ENCODE data around the gene MEPCE. TPM values are rescaled to one million over a fixed set of nuclear protein-coding genes. Genes with fewer than 3 reads are reported as not detected.
A peak's percentile ranks its signal among the peaks of the same experiment; 100 is the strongest.

The MEPCE gene
- total and polyA plus RNA-seq, 9 of the 15 experiments (the other 6 are each of a cell fraction or from before 2014, with no cell fraction given): 10.9 to 76.3 (median 44.1) TPM

DNA sequence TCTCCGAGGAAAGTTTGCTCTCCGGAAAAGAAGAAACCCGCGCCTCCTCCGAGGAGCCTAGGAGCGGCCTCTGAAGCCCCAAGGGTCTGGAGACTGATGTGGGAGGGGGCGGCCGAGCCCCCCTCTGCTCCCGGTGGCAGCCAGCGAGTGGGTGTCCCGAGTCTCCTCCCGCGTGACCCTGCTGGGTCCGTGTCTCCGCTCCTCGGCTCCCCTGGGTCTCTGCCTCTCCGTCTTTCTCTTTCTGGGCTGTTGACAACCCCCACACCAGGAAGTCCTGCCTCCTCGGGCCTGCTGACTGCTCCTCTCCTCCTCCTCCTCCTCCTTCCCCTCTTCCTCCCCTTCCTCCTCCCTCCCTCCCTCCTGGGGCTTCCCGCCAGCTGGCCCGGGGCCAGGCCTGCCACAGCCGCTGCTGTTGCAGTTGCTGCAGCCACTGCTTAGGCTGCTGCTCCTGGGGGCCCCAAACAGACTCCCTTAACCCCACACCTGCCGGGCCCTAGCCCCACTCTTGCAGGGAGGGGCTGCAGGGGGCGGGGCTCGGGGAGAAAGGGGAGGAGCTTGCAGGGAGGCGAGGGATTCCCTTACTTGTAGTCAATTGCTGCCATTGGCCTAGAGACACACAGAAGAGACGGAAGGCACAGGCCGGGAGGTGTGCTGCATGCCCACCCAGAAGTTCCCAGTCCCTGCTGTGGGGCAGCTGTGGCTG, 49.5 kb downstream of the MEPCE start, which contains the start of gene TSC22D4 (continued):
- TF ChIP-seq, protein P1, sequence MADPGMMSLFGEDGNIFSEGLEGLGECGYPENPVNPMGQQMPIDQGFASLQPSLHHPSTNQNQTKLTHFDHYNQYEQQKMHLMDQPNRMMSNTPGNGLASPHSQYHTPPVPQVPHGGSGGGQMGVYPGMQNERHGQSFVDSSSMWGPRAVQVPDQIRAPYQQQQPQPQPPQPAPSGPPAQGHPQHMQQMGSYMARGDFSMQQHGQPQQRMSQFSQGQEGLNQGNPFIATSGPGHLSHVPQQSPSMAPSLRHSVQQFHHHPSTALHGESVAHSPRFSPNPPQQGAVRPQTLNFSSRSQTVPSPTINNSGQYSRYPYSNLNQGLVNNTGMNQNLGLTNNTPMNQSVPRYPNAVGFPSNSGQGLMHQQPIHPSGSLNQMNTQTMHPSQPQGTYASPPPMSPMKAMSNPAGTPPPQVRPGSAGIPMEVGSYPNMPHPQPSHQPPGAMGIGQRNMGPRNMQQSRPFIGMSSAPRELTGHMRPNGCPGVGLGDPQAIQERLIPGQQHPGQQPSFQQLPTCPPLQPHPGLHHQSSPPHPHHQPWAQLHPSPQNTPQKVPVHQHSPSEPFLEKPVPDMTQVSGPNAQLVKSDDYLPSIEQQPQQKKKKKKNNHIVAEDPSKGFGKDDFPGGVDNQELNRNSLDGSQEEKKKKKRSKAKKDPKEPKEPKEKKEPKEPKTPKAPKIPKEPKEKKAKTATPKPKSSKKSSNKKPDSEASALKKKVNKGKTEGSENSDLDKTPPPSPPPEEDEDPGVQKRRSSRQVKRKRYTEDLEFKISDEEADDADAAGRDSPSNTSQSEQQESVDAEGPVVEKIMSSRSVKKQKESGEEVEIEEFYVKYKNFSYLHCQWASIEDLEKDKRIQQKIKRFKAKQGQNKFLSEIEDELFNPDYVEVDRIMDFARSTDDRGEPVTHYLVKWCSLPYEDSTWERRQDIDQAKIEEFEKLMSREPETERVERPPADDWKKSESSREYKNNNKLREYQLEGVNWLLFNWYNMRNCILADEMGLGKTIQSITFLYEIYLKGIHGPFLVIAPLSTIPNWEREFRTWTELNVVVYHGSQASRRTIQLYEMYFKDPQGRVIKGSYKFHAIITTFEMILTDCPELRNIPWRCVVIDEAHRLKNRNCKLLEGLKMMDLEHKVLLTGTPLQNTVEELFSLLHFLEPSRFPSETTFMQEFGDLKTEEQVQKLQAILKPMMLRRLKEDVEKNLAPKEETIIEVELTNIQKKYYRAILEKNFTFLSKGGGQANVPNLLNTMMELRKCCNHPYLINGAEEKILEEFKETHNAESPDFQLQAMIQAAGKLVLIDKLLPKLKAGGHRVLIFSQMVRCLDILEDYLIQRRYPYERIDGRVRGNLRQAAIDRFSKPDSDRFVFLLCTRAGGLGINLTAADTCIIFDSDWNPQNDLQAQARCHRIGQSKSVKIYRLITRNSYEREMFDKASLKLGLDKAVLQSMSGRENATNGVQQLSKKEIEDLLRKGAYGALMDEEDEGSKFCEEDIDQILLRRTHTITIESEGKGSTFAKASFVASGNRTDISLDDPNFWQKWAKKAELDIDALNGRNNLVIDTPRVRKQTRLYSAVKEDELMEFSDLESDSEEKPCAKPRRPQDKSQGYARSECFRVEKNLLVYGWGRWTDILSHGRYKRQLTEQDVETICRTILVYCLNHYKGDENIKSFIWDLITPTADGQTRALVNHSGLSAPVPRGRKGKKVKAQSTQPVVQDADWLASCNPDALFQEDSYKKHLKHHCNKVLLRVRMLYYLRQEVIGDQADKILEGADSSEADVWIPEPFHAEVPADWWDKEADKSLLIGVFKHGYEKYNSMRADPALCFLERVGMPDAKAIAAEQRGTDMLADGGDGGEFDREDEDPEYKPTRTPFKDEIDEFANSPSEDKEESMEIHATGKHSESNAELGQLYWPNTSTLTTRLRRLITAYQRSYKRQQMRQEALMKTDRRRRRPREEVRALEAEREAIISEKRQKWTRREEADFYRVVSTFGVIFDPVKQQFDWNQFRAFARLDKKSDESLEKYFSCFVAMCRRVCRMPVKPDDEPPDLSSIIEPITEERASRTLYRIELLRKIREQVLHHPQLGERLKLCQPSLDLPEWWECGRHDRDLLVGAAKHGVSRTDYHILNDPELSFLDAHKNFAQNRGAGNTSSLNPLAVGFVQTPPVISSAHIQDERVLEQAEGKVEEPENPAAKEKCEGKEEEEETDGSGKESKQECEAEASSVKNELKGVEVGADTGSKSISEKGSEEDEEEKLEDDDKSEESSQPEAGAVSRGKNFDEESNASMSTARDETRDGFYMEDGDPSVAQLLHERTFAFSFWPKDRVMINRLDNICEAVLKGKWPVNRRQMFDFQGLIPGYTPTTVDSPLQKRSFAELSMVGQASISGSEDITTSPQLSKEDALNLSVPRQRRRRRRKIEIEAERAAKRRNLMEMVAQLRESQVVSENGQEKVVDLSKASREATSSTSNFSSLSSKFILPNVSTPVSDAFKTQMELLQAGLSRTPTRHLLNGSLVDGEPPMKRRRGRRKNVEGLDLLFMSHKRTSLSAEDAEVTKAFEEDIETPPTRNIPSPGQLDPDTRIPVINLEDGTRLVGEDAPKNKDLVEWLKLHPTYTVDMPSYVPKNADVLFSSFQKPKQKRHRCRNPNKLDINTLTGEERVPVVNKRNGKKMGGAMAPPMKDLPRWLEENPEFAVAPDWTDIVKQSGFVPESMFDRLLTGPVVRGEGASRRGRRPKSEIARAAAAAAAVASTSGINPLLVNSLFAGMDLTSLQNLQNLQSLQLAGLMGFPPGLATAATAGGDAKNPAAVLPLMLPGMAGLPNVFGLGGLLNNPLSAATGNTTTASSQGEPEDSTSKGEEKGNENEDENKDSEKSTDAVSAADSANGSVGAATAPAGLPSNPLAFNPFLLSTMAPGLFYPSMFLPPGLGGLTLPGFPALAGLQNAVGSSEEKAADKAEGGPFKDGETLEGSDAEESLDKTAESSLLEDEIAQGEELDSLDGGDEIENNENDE (IDR thresholded peaks at IDR 0.05; ENCODE audit: low read depth, low read length): no peak
- TF ChIP-seq, protein P2, sequence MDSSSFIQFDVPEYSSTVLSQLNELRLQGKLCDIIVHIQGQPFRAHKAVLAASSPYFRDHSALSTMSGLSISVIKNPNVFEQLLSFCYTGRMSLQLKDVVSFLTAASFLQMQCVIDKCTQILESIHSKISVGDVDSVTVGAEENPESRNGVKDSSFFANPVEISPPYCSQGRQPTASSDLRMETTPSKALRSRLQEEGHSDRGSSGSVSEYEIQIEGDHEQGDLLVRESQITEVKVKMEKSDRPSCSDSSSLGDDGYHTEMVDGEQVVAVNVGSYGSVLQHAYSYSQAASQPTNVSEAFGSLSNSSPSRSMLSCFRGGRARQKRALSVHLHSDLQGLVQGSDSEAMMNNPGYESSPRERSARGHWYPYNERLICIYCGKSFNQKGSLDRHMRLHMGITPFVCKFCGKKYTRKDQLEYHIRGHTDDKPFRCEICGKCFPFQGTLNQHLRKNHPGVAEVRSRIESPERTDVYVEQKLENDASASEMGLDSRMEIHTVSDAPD (CRISPR knock-in tag; IDR thresholded peaks at IDR 0.05): no peak
- TF ChIP-seq, protein P3, sequence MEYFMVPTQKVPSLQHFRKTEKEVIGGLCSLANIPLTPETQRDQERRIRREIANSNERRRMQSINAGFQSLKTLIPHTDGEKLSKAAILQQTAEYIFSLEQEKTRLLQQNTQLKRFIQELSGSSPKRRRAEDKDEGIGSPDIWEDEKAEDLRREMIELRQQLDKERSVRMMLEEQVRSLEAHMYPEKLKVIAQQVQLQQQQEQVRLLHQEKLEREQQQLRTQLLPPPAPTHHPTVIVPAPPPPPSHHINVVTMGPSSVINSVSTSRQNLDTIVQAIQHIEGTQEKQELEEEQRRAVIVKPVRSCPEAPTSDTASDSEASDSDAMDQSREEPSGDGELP (CRISPR knock-in tag; IDR thresholded peaks at IDR 0.05; ENCODE audit: borderline replicate concordance): peak; percentile 97
- TF ChIP-seq CCAR2 (IDR thresholded peaks at IDR 0.05; ENCODE audit: low read depth, low read length) (no peak), CSDE1 (IDR thresholded peaks at IDR 0.05) (no peak), POLR2AphosphoS2 (IDR thresholded peaks at IDR 0.05; ENCODE audit: low read length) (peak; percentile 39; the same call in 1 of the 2 replicates), ZNF24 (IDR thresholded peaks at IDR 0.05) (no peak), E2F4 (CRISPR knock-in tag; IDR thresholded peaks at IDR 0.05; ENCODE audit: low read depth) (0 out of 2 replicates have a peak, but pooled peaks have one; percentile 54)
- TF ChIP-seq, protein P4, sequence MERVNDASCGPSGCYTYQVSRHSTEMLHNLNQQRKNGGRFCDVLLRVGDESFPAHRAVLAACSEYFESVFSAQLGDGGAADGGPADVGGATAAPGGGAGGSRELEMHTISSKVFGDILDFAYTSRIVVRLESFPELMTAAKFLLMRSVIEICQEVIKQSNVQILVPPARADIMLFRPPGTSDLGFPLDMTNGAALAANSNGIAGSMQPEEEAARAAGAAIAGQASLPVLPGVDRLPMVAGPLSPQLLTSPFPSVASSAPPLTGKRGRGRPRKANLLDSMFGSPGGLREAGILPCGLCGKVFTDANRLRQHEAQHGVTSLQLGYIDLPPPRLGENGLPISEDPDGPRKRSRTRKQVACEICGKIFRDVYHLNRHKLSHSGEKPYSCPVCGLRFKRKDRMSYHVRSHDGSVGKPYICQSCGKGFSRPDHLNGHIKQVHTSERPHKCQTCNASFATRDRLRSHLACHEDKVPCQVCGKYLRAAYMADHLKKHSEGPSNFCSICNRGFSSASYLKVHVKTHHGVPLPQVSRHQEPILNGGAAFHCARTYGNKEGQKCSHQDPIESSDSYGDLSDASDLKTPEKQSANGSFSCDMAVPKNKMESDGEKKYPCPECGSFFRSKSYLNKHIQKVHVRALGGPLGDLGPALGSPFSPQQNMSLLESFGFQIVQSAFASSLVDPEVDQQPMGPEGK (CRISPR knock-in tag; IDR thresholded peaks at IDR 0.05; ENCODE audit: borderline replicate concordance): no peak
